Hypothalamus (tissue), 51 donors: ENCODE results near the gene EEF2.
"Not testable (repeated sequence)": the region's sequence is repeated elsewhere in the genome, so short reads cannot be mapped to it uniquely, and the experiment has no call there.

ENCODE experiments used
- DNase-seq, 51 donors: peaks; one replicate each; lab custom pipeline; 2025; lab: John Stamatoyannopoulos, UW

Gene EEF2

DNA sequence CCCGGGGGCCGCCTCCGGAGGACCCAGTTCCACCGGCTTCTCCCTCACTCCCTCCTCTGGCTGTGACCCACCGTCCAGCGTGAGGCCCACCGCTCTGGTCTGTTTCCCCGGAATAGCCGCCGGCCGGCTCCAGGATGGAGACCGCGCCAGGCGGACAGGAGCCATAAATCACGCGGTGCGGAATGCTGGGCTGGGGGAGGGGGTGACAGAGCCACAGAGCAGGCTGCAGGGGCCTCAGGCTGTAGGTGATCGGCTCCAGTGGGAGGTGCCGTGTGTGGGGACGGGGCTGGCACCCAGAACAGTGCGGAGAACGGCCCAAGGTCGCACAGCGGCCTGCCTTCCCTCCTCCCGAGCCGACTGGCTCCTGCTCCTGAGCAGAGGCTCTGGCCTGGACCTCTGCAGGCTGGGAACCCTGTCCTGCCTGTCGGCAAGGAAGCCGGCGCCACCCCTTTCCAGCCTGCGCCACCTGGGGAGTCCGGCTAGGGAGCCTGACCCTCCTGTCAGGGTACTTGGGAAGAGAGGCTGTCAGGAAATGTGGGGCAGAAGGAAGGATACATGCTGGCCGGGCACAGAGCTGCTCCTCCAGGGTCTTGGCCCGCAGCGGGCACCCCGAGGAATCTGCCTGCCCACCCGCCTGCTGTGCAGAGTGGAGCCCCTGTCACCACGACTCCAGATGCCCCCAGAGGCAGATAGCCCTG is 30.6 kb upstream of the EEF2 start:
- DNase-seq, result peak in 1 of 51 donors; percentile 10

DNA sequence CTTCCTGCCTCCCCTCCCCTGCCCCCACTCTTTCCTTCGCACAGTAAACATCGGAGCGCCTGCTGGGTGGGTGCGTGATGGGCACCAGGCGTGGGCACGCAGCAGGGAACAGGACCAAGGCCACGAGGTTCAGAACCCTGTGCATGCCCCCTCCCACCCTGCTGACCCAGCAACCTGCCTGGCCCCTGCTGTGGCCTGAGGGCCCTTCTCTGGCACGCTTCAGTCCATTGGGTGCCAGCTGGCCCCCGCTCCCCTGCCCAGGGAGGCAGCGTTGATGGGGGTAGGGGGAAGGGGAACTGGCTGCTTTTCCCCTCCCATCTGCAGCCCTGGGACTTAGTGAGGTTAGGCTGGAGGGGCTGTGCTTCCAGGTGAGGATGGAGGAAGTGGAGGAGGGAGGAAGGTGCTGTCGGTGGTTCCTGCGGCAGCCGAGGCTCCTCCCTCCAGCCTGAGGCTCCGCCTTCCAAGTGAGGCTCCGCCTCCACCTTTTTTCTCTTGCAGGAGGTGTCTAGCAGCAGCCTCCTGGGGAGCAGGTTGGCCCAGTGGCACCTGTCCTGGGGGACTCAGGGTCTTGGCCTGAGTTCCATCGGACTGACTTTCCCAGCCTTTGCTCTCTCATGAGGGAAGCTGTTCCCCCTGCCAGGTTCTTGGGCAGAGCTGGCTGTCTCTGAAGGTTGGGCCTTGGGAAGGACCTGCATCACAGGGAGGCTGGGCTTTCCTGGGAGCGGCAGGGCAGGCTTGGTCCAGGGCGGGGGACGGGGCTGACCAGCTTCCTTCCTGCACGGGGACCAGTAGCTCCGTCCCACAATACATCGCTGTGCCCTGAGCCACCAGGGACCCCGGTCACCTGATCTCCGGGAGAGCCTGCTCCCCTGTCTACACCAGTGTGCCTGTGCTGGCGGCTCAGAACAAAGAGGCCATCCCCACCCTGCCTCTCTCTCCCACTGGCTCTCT is 29.6 kb upstream of the EEF2 start:
- DNase-seq, result no peak

DNA sequence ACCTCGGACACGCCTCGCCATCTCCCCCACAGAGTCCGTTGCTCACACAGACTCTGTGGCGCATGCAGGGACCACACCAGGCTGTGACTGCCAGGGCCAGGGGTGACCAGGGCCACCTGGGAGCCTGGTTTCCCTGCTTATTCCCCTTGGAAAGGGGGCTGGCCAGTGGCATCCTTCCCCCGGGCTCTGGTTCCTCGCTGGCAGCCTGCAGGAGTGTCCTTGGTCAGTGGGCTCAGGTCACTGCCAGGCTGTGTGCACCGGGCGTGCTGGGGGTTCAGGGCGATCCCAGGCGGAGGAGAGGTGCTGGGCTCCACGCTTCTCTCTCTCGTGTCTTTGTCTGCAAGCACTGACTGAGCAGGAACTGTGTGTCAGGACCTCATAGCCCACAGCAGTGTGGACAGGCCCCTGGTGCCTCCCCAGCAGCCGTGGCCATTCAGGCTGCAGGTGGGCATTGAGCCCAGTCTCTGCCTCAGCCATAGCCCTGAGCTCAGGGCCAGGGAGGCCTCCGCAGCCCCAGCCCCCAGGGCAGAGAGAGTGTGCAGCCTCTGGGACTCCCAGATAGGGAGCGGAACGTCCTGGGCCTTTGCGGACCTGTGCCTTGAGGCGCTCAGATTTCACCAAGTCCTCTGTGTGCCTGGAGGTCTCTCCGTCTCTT is 28.8 kb upstream of the EEF2 start:
- peak in 23 of 51 donors; percentile 11 to 74 (median 40) for DNase-seq

DNA sequence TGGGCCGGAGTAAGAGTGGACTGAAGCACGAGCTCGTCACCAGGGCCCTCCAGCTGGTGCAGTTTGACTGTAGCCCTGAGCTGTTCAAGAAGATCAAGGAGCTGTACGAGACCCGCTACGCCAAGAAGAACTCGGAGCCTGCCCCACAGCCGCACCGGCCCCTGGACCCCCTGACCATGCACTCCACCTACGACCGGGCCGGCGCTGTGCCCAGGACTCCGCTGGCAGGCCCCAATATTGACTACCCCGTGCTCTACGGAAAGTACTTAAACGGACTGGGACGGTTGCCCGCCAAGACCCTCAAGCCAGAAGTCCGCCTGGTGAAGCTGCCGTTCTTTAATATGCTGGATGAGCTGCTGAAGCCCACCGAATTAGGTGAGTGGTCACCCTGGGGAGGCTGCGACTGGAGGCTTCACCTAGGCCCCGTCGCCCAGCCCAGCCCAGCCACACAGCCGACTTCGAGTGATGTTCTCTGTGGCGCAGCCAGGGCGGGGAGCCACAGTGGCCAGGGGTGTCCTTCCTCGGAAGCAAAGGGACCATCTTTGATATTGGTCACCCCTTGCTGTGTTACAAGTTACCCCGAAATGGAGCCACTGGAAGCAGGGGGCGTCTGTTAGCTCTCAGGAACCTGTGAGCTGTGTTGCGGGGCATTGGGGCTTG is 27.8 kb upstream of the EEF2 start:
- no peak for DNase-seq

DNA sequence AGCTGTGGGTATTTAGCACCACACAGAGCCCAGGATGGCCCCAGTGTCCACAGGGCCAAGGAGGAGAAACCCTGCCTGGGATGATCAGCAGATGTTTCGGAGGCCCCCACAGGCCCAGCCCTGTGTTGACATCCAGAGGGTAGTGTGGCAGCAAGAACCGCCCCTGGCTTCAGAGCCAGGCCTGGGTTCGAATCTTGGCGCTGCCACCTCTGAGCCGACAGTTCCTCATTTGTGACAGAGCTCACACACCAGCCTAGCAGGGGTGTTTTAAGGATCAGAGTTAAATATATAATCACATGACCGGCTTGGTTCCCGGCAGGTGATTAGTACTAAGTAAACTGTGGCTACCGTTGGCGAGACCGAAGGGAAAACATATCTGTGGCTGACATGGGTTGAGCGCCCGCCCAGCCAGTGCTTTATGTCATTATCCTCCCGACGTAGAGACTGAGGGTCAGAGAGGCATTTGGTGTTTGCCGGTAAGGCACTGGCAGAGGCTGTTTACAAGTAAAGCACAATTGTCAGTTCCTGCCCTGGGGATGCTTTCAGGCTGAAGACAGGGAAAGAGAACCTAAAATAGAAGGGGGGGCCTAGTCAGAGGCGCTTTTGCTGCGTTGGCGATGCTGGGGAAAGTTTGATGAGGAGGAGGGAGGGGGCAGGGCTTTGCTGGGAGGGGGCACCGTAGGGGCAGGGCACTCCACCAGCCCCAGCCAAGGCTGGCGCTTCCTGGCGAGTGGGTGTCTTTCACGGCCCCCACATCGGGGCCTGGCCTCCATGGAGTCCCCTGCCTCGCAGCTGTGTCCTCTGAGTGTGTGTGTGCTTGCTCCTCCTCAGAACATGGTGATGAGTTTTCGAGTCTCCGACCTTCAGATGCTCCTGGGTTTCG is 27.1 kb upstream of the EEF2 start:
- peak in 1 of 51 donors; percentile 15 for DNase-seq

DNA sequence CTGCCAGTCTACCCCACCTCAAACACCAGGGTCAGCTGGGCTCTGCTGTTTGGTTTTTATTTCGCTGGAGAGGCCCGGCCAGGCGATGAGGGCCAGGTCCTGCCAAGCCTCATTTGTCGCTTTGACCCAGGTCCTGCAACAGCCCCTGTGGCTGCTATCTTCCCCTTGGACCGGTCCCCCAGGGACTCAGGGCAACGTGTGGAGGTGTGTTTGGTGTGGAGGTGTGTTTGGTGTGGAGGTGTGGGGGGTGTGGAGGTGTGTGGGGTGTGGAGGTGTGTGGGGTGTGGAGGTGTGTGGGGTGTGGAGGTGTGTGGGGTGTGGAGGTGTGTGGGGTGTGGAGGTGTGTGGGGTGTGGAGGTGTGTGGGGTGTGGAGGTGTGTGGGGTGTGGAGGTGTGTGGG is 26.2 kb upstream of the EEF2 start:
- not testable (repeated sequence) for DNase-seq

DNA sequence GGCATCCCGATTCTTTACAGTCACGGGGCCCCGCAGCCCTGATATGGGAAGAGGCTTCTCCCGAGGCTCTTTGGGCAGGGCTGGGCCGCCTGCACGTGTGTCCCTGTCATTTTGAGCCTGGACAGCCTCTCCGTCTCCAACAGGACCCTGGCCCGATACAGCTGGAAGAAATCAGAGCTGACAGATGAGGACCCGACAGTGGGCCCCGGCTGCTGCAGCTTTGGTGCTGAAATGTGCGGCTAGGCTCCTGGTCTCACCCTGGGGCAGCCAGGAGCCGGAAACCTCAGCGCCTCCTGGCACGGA is 25.5 kb upstream of the EEF2 start:
- DNase-seq, result no peak

DNA sequence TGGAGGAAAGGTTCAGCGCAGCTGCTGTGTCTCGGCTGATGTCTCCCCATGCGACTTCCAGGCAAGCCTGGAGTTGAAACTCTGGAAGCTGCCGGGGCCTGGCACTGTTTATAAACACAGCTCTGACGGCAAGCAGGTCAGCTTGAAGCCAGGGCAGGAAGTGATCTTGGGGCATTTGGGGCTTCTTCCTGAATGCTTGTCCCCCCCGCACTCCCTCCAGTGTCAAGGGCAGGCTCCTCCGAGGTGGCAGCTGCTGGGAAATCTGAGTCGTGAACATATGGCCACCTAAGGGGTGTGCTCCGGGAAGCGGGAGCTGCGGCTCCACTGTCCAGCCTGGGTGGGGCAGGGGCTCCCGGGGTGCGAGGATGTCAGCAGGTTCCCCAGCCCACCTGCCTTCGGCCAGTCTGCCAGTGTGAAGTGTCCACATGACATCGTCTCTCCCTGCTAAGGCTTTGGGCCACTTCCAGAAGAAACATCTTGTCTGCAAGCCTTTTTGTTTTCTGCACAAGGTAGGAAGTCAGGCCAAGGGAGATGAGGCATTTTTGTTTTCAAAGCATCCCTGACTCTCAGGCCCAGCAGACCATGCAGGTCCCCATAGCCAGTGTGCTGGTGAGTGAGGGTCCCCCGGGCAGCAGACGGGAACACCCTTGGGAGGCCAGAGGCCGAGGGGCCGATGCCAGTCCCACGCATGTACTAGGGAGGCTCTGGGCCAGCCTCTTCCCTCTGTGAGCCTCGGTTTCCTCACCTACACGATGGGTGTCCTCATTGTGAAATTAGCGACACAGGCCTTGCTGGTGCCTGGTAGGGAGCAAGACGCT is 24.9 kb upstream of the EEF2 start:
- no peak for DNase-seq

DNA sequence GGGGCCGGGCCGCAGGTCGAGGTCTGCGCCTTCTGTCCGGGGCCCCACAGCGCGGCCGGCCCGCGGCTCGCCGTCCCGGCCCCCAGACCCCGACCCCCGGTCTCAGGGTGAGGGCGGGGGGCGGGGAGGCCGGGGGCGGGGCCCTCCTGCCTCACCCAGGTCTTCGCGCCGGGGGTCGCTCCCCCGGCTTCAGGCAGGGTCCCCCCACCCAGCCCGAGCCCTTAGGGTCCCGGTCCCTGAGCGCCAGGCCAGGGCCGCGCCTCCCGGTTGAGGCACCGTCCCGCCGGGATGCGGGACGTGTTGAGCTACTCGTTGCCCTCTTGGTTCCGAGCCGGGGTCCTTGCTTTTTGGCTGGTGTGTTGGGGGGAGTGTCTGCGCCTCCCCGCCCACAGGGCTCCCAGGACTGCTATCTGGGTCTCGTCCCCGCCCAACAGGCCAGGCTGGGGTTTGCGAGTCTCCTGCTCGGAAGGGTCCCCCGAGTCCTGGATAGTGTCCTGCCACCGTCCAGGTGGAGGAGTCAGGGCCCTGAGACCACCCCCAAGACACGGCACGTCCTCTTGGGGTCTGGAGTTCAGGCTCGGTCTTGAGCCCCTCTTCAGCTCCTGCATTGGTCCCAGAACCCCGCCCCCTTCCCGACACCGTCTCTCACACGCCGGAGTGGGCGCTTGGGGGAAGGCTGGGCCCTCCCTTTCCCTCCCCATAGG is 22.7 kb upstream of the EEF2 start:
- DNase-seq, result peak in 3 of 51 donors; percentile 17 to 42 (median 22)

DNA sequence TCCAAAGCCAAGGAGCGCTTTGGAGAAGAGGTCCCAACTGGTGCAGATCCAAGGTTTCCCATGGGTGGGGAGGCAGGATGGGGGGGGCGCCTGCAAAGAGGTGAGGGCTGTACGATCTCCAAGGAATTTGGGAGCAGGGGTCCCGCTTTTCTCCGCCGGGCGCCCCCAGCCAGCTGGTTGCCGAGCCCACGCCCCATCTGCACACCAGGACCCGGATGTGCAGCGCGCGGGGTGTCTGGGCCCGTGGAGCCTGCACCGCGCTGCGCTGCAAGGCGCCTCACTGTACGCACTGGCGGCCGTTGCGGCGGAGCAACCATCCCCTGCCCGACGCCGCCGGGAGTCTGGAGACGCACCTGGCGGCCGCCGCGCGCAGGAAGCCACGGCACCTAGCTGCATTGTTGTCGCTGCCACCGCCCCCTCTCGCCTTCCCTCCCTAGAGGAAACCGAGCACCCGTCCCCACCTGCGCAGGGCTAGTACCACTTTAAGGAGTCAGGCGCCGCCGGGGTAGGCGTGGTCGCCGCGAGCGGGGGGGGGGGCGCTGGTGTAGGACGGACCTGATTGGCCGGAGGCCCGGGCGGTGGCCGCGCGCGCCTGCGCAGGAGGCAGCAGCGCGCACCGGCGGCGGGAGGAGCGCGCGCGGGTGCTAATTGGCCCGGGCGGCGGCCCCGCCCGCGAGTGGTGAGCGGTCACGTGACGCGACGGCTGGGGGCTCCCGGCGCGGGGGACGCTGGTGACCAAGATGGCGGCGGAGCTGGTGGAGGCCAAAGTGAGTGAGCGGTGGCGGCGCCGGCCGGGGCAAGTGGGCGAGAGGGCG is 22.0 kb upstream of the EEF2 start, which contains the start of gene PIAS4:
Gene PIAS4 (plus strand): TSS at position 716 of the 815 bp plus-strand sequence. CDS start 25 bp downstream, at position 741.
- peak; percentile 59 to 98 (median 92) for DNase-seq

DNA sequence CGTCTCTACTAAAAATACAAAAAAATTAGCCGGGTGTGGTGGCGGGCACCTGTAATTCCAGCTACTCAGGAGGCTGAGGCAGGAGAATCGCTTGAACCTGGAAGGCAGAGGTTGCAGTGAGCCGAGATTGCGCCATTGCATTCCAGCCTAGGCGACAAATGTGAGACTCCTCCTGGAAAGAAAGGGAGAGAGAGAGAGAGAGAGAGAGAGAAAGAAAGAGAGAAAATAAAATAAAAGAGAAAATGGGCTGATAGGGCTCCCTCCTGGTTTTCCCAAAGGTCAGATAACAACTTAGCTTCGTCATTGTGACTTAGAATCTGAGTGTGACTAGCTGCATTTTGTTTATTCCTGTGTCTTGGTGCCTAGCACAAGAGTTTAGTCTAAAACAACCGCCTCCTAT is 20.2 kb upstream of the EEF2 start:
- DNase-seq, result not testable (repeated sequence)

DNA sequence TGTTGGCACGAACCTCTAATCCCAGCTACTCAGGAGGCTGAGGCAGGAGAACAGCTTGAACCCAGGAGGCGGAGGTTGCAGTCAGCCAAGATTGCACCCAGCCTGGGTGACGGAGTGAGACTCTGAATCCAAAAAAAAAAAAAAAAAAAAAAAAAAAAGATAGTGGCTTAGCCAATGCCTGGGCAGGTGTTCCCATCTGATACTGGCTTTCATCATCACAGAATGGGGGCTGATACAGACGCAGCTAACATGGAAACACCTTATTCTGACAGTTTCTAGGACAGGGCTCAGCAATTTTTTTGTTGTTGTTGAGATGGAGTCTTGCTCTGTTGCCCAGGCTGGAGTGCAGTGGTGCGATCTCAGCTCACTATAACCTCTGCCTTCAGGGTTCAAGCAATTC is 15.5 kb upstream of the EEF2 start:
- not testable (repeated sequence) for DNase-seq

DNA sequence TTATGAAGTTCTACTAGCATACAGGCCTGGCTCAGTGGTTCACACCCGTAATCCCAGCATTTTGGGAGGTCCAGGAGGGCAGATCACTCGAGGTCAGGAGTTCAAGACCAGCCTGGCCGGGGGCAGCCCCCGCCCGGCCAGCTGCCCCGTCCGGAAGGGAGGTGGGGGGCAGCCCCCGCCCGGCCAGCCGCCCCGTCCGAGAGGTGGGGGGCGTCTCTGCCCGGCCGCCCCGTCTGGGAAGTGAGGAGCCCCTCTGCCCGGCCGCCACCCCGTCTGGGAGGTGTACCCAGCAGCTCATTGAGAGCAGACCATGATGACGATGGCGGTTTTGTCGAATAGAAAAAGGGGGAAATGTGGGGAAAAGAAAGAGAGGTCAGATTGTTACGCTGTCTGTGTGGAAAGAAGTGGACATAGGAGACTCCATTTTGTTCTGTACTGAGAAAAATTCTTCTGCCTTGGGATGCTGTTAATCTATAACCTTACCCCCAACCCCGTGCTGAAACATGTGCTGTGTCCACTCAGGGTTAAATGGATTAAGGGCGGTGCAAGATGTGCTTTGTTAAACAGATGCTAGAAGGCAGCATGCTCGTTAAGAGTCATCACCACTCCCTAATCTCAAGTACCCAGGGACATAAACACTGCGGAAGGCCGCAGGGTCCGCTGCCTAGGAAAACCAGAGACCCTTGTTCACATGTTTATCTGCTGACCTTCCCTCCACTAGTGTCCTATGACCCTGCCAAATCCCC is 13.6 kb upstream of the EEF2 start:
- not testable (repeated sequence) for DNase-seq

DNA sequence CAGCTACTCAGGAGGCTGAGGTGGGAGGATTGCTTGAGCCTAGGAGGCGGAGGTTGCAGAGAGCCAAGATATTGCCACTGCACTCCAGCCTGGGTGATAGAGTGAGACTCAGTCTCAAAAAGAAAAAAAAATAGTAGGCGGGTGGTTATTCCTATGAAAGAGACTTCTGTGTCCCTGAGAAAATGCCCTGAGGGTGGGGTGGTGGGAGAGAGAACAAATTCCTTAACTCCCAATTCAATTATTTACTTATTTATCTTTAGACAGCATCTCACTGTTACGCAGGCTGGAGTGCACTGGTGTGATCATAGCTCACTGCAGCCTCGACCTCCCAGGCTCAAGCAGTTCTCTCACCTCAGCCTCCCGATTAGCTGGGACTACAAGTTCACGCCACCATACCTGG is 10.3 kb upstream of the EEF2 start:
- no peak for DNase-seq

DNA sequence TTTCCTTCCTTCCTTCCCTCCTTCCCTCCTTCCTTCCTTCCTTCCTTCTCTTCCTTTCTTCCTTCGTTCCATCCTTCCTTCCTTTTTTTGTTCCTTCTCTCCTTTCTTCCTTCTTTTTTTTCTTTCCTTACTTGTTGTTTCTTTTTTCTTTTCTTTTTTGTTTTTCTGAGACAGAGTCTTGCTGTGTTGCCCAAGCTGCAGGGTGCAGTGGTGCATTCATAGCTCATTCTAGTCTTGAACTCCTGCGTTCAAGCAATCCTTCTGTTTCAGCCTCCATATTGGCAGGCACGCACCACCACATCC is 5.5 kb upstream of the EEF2 start:
- no peak for DNase-seq

DNA sequence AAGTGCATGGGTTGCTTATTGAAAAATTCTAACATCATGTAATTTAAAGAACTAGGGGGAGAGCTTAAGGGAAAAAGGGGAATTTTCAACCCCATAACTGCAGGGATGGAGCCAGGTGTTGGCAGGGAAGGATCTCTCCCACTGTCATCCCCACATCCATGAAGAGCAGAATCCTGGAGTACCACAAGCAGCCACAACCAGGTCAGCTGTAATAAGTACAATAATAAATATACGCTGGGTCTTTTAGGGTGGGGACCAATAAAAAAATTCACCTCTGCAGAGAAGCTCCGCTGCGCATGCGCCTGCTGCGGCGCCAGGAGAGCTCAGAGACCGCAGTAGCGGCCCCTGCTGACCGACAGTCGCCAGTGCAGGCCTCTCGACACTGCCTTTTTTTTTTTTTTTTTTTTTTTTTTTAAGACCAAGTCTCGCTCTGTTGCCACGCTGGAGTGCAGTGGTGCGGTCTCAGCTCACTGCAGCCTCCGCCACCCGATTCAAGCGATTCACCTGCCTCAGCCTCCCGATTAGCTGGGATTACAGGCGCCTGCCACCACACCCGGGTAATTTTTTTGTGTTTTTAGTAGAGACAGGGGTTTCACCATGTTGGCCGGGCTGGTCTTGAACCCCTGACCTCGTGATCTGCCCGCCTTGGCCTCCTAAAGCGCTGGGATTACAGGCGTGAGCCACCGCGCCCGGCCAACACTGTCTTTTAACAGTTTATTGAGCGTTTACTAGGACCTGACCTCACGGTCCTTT is 2.5 kb upstream of the EEF2 start:
- peak in 45 of 51 donors; percentile 11 to 83 (median 62) for DNase-seq
